Left lung (tissue), 10 donors: ENCODE measurements around the gene RMDN2. TPM values are rescaled to one million over a fixed set of nuclear protein-coding genes. Genes with fewer than 3 reads are reported as not detected.
A peak's percentile ranks its signal among the peaks of the same experiment; 100 is the strongest.
"Not testable (repeated sequence)": the region's sequence is repeated elsewhere in the genome, so short reads cannot be mapped to it uniquely, and the experiment has no call there.

Experiments used
- ATAC-seq: fragments of 200-7000 bp; cut with Tn5 transposase; one replicate; pipeline ENCODE4 v1.9.1; 2020; ENCODE audit warnings: moderate library complexity
- DNase-seq, 4 donors: peaks; one replicate each; pipeline ENCODE4 v3.0.0-alpha.2; 2013 to 2020
- H3K27ac ChIP-seq, 2 donors: fragments of 200-600 bp; sonication (generic) in 1 of 2; one replicate each; pipeline versions ENCODE4 v1.5.0 to v1.8.0; 2020 to 2021
- H3K27me3 ChIP-seq, 2 donors: fragments of 200-600 bp; sonication (generic) in 1 of 2; one replicate each; pipeline versions ENCODE4 v1.5.0 to v1.8.0; 2020 to 2021
- H3K36me3 ChIP-seq, 2 donors: fragments of 200-600 bp; sonication (generic) in 1 of 2; one replicate each; pipeline versions ENCODE4 v1.5.0 to v1.8.0; 2020 to 2021
- H3K4me1 ChIP-seq, 2 donors: fragments of 200-600 bp; one replicate each; pipeline ENCODE4 v1.8.0; 2021
- H3K4me3 ChIP-seq, 2 donors: fragments of 200-600 bp; sonication (generic) in 1 of 2; one replicate each; pipeline versions ENCODE4 v1.5.0 to v1.8.0; 2020 to 2021; ENCODE audit warnings: mild to moderate bottlenecking in 1 of 2
- H3K9me3 ChIP-seq, 2 donors: fragments of 200-600 bp; sonication (generic) in 1 of 2; one replicate each; pipeline versions ENCODE4 v1.5.0 to v1.8.0; 2020 to 2021
- intact Hi-C, 2 donors: fragments of 100-400 bp; cut with DNase I; formaldehyde crosslinking; loops; one replicate each; pipeline versions ENCODE4 v1.11.2 to v1.14.2; 2022
- polyA plus RNA-seq, 6 donors: library from polyadenylated mRNA; unstranded; fragments of 120-200 nt; gene quantifications; one replicate each; pipeline ENCODE4 v1.2.1, GENCODE V29; 2013; ENCODE audit not compliant: insufficient read length in 6 of 6
- total RNA-seq, 2 donors: library from RNA; stranded (reverse); fragmentation: NEBNext Ultra II Directional; extraction: Animal tissue kit (Norgen Biotek cat#: 25700); gene quantifications; one replicate each; pipeline ENCODE4 v1.2.1, GENCODE V29; 2021
- TF ChIP-seq, protein P1 (sequence below), 2 donors: fragments of 200-600 bp; sonication (generic) in 1 of 2; IDR thresholded peaks; one replicate each; pipeline versions ENCODE4 v1.5.0 to v1.8.0; 2021; ENCODE audit warnings: antibody characterized with exemption in 2 of 2
- donor health status: DM: no; HTN: yes; CAD: no.
- donor health status: DM: no; HTN: no; CAD: no.

The RMDN2 gene
- total and polyA plus RNA-seq, 8 donors, result 14.2 to 21.7 (median 16.6) TPM

- Histone ChIP-seq H3K9me3 (no peaks in the 10 kb centered on the region), H3K4me1 (peaks cover 0 to 44% of the 10 kb centered on the region in 2 donors), H3K27ac (no peak overlapping the region), H3K27me3 (no peaks in the 10 kb centered on the region), H3K36me3 (no peaks in the 10 kb centered on the region), H3K4me3 (no peak overlapping the region)
- ATAC-seq (no peak), DNase-seq (no peak)
- intact Hi-C loops, result no loop called here
- TF ChIP-seq, protein P1, sequence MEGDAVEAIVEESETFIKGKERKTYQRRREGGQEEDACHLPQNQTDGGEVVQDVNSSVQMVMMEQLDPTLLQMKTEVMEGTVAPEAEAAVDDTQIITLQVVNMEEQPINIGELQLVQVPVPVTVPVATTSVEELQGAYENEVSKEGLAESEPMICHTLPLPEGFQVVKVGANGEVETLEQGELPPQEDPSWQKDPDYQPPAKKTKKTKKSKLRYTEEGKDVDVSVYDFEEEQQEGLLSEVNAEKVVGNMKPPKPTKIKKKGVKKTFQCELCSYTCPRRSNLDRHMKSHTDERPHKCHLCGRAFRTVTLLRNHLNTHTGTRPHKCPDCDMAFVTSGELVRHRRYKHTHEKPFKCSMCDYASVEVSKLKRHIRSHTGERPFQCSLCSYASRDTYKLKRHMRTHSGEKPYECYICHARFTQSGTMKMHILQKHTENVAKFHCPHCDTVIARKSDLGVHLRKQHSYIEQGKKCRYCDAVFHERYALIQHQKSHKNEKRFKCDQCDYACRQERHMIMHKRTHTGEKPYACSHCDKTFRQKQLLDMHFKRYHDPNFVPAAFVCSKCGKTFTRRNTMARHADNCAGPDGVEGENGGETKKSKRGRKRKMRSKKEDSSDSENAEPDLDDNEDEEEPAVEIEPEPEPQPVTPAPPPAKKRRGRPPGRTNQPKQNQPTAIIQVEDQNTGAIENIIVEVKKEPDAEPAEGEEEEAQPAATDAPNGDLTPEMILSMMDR (IDR thresholded peaks at IDR 0.05), result no peak
Observed at GRCh38 chr2:37926635-37927034, 1.5 kb downstream of the RMDN2 start.

DNA sequence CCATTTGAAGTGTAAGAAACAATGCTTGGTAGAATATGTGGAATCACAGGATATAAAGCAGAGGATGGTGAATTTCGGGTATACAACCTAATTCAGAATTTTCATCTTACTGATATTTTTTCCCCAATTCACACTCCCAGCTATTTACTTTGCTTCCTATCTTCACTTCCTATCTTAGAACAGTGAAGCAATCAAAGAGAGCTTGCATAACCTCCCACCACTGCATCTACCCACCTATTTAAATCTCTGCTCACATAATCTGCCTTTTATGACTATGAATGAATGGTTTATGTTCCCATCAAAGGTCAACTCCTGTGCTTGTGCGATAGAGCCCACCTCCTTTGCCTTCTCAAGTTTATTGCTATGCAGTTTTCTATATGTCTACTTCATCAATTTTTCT lies 3.3 kb downstream of the RMDN2 start:
- no peak for DNase-seq

GRCh38 chr2:37930392-37930791 lies 5.3 kb downstream of the RMDN2 start:
- H3K9me3 ChIP-seq, intact Hi-C loops, ATAC-seq, H3K36me3 ChIP-seq, H3K27me3 ChIP-seq, H3K27ac ChIP-seq, H3K4me3 ChIP-seq: not testable (repeated sequence)
- peak in 1 of 4 donors; percentile 60 for DNase-seq
- H3K4me1 ChIP-seq, result peaks cover 0 to 44% of the 10 kb centered on the region in 2 donors

More for the DNA sequence above, 3.3 kb downstream of the RMDN2 start:
- ATAC-seq, result no peak
- intact Hi-C loops, result no loop called here
- H3K27ac ChIP-seq, result no peak overlapping the region
- no peak overlapping the region for H3K4me3 ChIP-seq
- peaks cover 0 to 46% of the 10 kb centered on the region in 2 donors for H3K4me1 ChIP-seq
- H3K9me3 ChIP-seq, result no peaks in the 10 kb centered on the region
- no peaks in the 10 kb centered on the region for H3K36me3 ChIP-seq
- TF ChIP-seq, protein P1 (IDR thresholded peaks at IDR 0.05), result no peak
- H3K27me3 ChIP-seq, result no peaks in the 10 kb centered on the region

GRCh38 chr2:37932873-37933272 lies 7.8 kb downstream of the RMDN2 start:
- not testable (repeated sequence) for ATAC-seq

GRCh38 chr2:37934591-37935513 lies 9.8 kb downstream of the RMDN2 start:
- intact Hi-C loops, result no loop called here
- ATAC-seq, result no peak
- Histone ChIP-seq H3K4me3 (no peak overlapping the region), H3K27me3 (no peaks in the 10 kb centered on the region), H3K9me3 (no peaks in the 10 kb centered on the region), H3K27ac (no peak overlapping the region), H3K36me3 (no peaks in the 10 kb centered on the region), H3K4me1 (peaks cover 0 to 19% of the 10 kb centered on the region in 2 donors)
- TF ChIP-seq, protein P1 (IDR thresholded peaks at IDR 0.05), result no peak
- no peak for DNase-seq

More at GRCh38 chr2:37932873-37933272, 7.8 kb downstream of the RMDN2 start:
- H3K36me3 ChIP-seq, H3K4me3 ChIP-seq, H3K27me3 ChIP-seq, H3K9me3 ChIP-seq, H3K27ac ChIP-seq, intact Hi-C loops: not testable (repeated sequence)
- peak in 1 of 4 donors; percentile 43 for DNase-seq
- H3K4me1 ChIP-seq, result peaks cover 0 to 30% of the 10 kb centered on the region in 2 donors

DNA sequence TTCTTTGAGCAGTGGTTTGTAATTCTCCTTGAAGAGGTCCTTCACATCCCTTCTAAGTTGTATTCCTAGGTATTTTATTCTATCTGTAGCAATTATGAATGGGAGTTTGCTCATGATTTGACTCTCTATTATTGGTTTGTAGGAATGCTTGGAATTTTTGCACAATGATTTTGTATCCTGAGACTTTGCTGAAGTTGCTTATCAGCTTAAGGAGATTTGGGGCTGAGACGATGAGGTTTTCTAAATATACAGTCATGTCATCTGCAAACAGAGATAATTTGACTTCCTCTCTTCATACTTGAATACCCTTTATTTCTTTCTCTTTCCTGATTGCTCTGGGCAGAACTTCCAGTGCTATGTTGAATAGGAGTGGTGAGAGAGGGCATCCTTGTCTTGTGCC lies 12.5 kb downstream of the RMDN2 start:
- H3K27me3 ChIP-seq, H3K4me3 ChIP-seq, H3K36me3 ChIP-seq, H3K27ac ChIP-seq, DNase-seq, ATAC-seq, intact Hi-C loops, H3K9me3 ChIP-seq: not testable (repeated sequence)
- H3K4me1 ChIP-seq, result peaks cover 0 to 15% of the 10 kb centered on the region in 2 donors

DNA sequence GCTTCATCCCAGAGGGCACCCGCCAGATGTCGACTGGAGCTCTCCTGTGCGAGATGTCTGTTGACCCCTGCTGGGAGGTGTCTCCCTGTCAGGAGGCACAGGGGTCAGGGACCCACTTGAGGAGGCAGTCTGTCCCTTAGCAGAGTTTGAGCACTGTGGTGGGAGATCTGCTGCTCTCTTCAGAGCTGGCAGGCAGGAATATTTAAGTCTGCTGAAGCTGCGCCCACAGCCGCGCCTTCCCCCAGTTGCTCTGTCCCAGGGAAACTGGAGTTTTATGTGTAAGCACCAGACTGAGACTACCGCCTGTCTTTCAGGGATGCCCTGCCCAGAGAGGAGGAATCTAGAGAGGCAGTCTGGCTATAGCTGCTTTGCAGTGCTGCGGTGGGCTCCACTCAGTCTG lies 16.2 kb downstream of the RMDN2 start:
- H3K9me3 ChIP-seq, intact Hi-C loops, H3K27ac ChIP-seq, H3K27me3 ChIP-seq, H3K4me1 ChIP-seq, H3K36me3 ChIP-seq, ATAC-seq, H3K4me3 ChIP-seq: not testable (repeated sequence)
- DNase-seq, result peak in 1 of 4 donors; percentile 22
